Activated naive CD8-positive, alpha-beta T cell (primary cell): ENCODE measurements around the gene DNAAF8.

Experiments
- H3K27ac Mint-ChIP-seq: one replicate; pipeline ENCODE4 v1.8.0; 2021; ENCODE audit warnings: mixed read lengths
- H3K27me3 Mint-ChIP-seq: one replicate; pipeline ENCODE4 v1.8.0; 2021; ENCODE audit warnings: mixed read lengths
- H3K36me3 Mint-ChIP-seq: one replicate; pipeline ENCODE4 v1.8.0; 2021; ENCODE audit warnings: mixed read lengths
- H3K4me1 Mint-ChIP-seq: one replicate; pipeline ENCODE4 v1.8.0; 2021; ENCODE audit warnings: low read depth, mixed read lengths
- H3K4me3 Mint-ChIP-seq: one replicate; pipeline ENCODE4 v1.8.0; 2021; ENCODE audit warnings: mild to moderate bottlenecking, mixed read lengths
- H3K9me3 Mint-ChIP-seq: one replicate; pipeline ENCODE4 v1.8.0; 2021; ENCODE audit warnings: low read depth, mixed read lengths

The DNAAF8 gene

DNA sequence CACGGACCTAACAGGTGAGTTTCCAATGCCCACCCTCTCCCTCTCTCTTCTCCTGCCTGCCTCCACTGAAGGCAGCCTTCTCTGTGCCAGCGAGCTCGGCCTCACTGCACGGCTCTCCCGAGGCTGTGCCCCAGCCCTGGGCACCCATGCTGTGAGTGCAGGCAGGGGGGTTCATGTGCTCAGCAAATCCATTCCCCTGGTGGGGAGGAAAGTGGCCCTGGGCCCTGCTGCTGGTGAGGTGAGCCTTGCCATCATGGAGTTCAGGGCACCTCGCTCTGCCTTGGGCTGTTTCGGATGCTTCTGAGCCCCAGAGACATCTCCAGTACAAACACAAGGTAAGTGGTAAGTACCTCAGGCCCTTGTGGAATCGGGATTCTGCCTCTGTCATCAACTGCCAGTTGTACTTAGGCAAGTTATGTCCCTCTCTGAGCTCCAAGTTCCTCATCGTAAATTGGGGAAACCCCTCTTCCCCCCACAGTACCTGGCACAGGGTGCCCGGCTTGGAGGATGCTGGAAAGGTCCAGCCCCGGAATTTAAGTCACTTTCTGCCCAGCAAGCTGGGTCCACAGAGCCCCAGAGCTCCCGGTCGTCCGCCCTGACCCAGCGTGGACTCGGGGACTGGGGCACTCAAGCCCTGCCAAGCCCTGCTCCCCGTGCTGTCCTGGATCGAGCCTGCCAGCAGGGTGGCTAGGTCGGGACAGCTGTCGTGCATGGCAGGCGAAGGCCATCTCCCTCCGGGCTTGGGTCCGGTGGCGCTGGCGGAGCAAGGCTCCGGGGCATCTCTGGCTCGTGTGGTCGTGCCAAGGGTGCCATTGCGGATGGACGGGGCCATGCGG, 41.7 kb upstream of the DNAAF8 start:
- H3K36me3 Mint-ChIP-seq, result no peaks in the 10 kb centered on the region
- H3K27ac Mint-ChIP-seq, result peak overlapping the region; percentile 83
- H3K27me3 Mint-ChIP-seq, result no peaks in the 10 kb centered on the region
- no peaks in the 10 kb centered on the region for H3K9me3 Mint-ChIP-seq
- peaks cover 14% of the 10 kb centered on the region for H3K4me1 Mint-ChIP-seq
- peak overlapping the region; percentile 84 for H3K4me3 Mint-ChIP-seq

DNA sequence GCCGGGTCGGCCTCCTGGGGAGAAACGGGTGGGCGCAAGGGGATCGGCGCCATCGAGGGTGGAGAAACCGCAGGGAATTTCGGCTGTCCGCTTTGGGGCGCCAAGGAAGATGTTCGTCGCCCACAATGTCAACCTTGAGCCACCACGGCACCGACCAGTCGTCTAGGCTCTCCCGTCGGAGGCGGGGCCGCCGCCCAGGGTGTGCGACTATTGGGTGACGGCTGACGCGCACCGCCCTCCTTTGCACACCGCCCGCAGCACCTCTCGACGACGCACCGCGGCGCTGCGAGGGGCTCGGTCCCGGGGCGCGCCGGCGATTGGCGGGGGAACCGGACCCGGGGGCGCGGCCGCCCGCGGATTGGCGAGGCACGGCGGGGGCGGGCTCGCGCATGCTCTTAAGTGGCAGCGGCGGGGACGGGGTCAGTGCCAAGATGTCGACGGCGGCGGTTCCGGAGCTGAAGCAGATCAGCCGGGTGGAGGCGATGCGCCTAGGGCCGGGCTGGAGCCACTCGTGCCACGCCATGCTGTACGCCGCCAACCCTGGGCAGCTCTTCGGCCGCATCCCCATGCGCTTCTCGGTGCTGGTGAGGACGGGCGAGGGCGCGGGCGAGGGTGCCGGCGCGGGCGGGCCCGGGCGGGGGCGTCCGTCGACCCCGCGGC, 40.9 kb upstream of the DNAAF8 start, which contains the start of gene NUDT16L1:
Gene NUDT16L1, plus strand, starts transcription at position 267 of the 660 bp plus-strand sequence. Its CDS starts 165 bp downstream, at position 432.
- Mint-ChIP-seq H3K9me3 (no peaks in the 10 kb centered on the region), H3K36me3 (no peaks in the 10 kb centered on the region), H3K27ac (peak within 1 kb of the TSS; percentile 83), H3K27me3 (no peaks in the 10 kb centered on the region), H3K4me1 (peaks cover 14% of the 10 kb centered on the region), H3K4me3 (peak within 1 kb of the TSS; percentile 84)

DNA sequence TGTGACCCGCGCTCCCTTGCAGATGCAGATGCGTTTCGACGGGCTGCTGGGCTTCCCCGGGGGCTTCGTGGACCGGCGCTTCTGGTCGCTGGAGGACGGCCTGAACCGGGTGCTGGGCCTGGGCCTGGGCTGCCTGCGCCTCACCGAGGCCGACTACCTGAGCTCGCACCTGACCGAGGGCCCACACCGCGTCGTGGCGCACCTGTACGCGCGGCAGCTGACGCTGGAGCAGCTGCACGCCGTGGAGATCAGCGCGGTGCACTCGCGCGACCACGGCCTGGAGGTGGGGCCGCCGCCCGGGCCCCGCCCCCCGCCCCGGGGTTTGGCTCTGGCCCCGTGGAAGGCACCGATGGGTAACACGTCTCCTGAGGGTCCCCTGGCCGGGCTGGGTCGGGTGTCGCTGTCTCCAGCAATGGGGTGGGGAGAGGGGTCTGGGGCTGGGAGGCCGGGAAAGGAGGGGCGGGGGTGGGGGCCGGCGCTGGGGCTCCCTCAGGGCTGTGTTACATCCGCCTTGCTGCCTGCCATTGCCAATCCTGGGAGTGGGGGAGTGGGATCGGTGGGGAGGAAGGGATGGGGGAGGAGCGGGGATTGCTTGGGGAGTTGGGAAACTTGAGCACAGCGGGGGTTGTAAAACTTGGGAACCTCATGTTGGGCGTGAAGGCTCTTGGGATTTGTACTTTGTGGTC, 40.2 kb upstream of the DNAAF8 start:
- Mint-ChIP-seq H3K9me3 (no peaks in the 10 kb centered on the region), H3K27ac (peak overlapping the region; percentile 41), H3K4me1 (peaks cover 14% of the 10 kb centered on the region), H3K4me3 (peak overlapping the region; percentile 77), H3K27me3 (no peaks in the 10 kb centered on the region), H3K36me3 (no peaks in the 10 kb centered on the region)

DNA sequence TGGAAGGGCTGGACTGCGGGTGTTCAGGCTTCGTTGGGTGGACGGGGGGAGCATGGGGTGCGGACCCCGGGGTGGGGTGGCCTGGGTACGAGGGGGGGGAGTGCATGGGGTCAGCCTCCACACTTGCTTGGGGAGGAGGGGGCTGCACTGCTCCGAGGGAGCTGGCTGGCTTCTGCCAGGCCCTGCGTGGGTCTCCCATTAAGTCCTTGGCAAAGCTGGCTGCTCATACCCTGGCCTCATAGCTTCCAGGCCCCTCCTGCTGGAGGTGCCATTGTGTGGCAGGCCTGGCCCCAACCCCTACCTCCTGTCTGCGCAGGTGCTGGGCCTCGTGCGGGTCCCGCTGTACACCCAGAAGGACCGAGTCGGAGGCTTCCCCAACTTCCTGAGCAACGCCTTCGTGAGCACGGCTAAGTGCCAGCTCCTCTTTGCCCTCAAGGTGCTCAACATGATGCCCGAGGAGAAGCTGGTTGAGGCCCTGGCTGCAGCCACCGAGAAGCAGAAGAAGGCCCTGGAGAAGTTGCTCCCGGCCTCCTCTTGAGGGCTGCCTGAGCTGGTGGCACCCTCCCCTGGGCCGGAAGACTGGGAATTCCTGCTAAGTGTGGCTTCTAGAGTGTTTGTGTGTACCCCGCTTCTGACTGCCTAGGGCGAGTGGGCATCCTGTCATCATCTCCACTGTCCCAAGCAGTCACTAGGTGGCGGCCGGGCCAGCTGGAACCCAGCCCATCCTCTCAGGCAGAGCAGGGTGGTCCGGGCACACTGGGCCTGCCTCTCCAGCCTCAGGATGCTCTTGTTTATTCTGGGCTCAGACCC, 39.5 kb upstream of the DNAAF8 start:
- H3K9me3 Mint-ChIP-seq, result no peaks in the 10 kb centered on the region
- peak overlapping the region; percentile 54 for H3K27ac Mint-ChIP-seq
- H3K36me3 Mint-ChIP-seq, result no peaks in the 10 kb centered on the region
- H3K4me1 Mint-ChIP-seq, result peaks cover 18% of the 10 kb centered on the region
- no peaks in the 10 kb centered on the region for H3K27me3 Mint-ChIP-seq
- peak overlapping the region; percentile 77 for H3K4me3 Mint-ChIP-seq

DNA sequence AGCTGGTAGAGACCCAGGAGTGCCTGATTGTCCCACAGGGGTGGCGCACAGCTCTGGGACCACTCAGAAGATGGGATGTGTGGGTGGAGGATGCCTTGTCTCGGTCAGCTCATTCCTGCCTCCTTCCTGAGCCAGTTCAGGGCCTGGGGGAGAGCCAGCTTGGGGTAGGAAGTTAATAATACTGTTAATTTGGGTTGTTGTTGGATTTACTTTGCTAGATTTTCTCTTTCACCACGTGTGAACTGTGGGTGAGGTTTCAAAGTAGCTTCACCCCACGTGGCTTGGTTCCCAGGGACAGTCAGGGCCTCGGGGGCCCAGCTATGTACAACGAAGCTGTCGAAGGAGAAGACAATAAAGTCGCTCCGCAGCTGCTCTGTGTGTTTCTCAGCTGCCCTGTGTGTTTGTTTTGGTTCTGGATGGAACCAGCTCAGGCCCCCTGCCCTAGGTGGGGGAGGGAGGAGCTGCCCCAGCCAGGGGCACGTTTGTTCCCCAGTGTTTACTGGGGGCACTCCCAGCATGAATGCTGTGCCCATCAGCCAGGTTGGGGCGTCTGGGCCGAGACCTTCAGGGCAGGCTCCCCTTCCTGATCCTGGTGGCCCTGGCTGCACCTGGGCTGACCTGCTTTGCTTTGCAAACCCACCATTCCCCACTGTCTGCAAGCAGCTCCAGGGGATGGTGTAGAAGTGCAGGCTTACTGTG, 38.7 kb upstream of the DNAAF8 start:
- H3K4me1 Mint-ChIP-seq, result peaks cover 24% of the 10 kb centered on the region
- H3K36me3 Mint-ChIP-seq, result no peaks in the 10 kb centered on the region
- peak overlapping the region; percentile 50 for H3K27ac Mint-ChIP-seq
- H3K27me3 Mint-ChIP-seq, result no peaks in the 10 kb centered on the region
- no peaks in the 10 kb centered on the region for H3K9me3 Mint-ChIP-seq
- peak overlapping the region; percentile 71 for H3K4me3 Mint-ChIP-seq

DNA sequence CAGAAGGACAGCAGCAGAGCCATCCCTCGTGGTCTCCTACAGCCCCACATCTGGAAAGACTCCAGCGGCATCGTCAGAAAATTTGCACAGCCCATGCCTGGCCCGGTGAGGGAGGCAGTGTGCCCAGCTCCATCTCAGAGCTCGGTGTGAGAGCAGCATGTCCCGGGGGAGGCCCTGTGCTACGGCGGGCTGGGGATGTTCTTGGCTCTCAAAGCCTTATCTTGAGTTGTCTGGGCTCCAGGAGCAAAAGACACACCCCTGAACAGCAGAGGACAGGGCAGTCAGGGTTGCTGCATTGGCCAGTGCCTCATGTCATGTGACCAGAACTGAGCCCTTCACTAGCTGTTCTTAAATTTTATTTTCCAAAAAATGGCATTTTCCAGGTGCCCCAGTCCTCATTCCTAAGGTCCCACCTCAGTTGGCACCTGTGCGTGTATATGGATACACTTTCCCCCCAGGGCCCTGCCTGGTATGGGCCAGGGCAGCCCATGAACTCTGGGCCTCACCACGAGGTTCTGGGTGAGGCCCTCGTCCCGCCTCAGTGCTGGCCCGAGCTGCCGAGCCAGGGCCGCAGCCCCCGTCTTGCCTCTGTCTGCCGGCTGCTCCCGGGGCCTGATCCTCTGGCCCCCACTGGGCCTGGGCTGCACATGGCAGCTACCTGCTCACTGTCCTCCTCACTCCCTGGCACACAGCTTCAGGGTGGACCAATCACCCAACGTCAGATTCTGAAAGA, 38.0 kb upstream of the DNAAF8 start:
- no peaks in the 10 kb centered on the region for H3K27me3 Mint-ChIP-seq
- H3K27ac Mint-ChIP-seq, result no peak overlapping the region
- H3K9me3 Mint-ChIP-seq, result no peaks in the 10 kb centered on the region
- H3K36me3 Mint-ChIP-seq, result no peaks in the 10 kb centered on the region
- H3K4me1 Mint-ChIP-seq, result peaks cover 24% of the 10 kb centered on the region
- no peak overlapping the region for H3K4me3 Mint-ChIP-seq

DNA sequence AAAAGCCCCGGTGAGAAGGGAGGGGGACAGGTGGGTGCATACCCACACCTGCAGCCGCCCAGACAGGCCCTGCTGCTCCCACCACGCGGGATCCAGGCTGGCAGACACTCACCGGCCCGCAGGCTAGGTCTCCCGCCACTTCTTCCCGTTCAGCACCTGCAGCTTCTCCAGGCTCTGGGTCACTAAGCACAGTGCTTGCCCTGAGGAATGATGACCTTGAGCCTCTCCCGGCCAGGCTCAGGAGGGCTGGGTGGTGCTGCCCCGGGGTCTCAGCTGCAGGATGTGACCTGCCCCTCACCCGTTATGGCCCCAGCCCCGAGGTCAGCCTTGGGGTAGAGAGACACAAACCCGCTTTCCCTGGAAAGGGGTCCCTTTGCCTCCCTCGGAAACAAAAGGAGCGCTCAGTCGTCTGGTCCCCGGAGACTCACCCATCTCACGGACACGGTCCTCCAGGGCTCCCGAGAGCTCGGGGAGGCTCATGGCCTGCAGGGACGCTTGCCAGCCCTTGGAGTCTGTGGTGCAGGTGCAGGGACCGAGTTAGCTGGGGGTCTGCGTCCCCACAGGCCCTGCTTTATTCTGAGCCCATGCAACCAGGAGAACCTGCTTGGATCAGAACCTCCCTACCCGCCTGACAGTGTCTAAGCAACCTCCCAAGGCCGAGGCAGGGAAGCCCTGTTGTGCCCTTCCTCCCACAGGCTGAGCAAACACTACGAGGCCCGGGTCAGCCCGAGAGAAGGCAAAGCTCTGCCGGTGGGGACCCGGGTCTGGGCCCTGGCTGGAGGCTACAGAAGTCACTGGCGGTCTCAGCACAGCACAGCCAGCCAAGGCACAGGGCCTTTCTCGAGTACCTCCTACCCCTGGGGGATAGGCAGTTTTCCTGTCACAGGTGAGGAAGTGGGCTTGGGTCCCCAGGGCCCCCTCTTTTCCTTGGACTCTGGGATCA, 37.2 kb upstream of the DNAAF8 start:
- Mint-ChIP-seq H3K4me3 (no peak overlapping the region), H3K4me1 (peaks cover 24% of the 10 kb centered on the region), H3K9me3 (no peaks in the 10 kb centered on the region), H3K27ac (no peak overlapping the region), H3K36me3 (no peaks in the 10 kb centered on the region), H3K27me3 (no peaks in the 10 kb centered on the region)

DNA sequence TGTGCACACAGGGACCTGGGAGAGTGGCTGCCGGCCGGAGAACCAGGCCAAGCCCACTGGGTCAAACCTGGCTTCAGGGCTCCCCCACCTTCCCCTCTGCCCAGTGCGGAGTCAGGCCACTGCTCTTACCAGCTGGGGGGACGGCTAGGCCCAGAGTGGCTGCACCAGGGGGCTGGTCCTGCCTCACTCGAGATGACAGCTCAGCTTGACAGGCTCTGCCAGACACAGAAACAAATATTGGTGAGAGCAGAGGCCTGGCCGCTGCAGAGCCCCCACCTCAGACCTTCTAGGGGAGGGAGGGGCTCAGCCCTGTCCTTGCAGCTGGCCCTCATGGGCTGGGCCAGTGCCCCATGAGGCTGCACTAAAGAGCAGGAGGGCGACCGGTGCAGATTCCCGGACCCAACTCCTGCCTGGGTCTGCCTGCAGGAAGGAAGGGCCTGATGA, 36.5 kb upstream of the DNAAF8 start:
- Mint-ChIP-seq H3K27ac (no peak overlapping the region), H3K27me3 (no peaks in the 10 kb centered on the region), H3K4me3 (no peak overlapping the region), H3K4me1 (peaks cover 19% of the 10 kb centered on the region), H3K9me3 (no peaks in the 10 kb centered on the region), H3K36me3 (no peaks in the 10 kb centered on the region)

DNA sequence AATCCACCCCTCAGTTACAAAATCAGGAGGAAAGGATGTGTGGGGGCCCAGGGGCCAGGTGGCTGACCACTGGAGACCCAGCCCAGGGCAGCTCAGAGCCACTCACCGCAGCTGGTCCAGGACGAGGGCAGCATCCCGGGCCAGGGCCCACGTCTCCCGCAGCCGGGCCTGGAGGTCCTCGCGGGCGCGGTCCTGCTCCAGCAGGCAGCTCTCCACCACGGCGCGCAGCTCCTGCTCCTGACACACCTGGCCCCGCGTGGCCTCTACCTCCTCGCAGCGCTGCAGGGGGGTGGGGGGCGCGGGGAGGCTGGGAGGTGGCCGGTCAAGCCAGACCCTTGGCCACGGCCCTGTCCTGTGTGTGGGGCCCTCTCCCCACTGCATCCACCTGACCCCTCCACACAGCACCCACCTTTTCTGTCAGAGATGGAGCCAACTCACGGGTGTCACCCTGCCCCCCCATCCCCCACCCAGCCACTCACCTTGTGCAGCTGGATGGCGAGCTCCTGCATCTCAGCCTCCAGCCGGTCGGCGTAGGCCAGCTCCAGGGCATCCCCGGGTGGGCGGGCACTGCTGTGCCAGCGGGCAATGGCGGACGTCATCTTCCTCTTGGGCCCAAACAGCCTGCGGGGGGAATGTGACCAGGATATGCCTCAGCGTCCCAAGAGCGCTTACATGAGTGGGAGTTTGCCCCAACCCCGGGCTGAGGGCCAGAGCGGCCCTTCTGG, 35.9 kb upstream of the DNAAF8 start:
- H3K27me3 Mint-ChIP-seq, result no peaks in the 10 kb centered on the region

DNA sequence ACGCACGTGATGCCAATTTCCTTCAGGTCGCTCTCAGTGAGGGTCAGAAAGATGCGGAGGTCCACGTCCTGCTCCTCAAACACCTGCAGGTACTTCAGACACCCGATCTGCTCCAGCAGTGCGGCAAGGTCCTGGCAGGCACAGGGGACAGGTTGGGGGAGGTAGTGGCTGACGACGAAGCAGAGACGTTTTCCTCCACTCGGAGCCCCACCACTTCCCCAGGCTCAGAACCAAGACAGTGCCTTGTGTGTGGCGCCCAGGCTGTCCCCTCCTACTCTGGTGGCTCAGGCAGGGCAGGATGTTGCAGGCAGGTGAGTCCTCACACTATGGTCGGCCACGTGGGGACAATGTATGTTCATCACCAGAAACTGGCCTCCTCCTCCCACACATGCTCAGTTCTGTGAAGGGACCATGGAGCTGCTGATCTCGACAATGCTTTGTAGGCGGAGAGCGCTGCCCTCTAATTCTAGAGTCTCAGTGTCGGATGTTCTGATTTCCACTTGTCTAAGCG, 35.2 kb upstream of the DNAAF8 start:
- Mint-ChIP-seq H3K4me3 (no peak overlapping the region), H3K27ac (no peak overlapping the region)

More for the DNA sequence above, 35.9 kb upstream of the DNAAF8 start:
- Mint-ChIP-seq H3K4me3 (no peak overlapping the region), H3K4me1 (peaks cover 17% of the 10 kb centered on the region), H3K36me3 (no peaks in the 10 kb centered on the region), H3K27ac (no peak overlapping the region), H3K9me3 (no peaks in the 10 kb centered on the region)

DNA sequence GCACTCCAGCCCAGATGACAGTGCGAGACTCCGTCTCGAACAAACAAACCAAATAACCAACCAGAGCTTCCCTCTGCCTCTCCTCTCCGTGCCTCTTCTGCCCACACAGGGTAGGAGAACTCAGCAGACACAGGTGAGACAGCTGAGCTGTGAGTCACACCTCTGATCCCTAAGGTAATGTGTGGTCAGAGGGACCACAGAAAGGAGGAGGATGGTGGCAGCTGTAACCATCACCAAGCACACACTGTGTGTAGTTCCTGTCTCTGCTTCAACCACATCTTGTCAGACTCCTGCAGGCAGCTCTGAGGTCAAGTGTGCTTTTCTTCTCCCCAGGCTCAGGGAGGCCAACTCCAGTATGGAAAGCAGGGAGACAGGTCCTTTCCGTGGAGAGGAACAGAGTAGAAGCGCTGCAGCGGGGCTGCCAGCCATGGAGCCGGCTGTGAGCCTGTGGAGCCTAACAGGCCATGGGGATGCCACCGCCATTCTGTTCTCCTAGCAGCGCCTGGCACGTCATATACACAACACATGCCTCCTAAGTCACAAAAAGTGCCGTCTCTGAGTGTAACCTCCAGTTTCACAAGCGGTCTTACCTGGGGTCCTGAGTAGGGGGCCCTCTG, 33.8 kb upstream of the DNAAF8 start:
- peaks cover 12% of the 10 kb centered on the region for H3K4me1 Mint-ChIP-seq
- no peaks in the 10 kb centered on the region for H3K27me3 Mint-ChIP-seq
- no peaks in the 10 kb centered on the region for H3K9me3 Mint-ChIP-seq
- no peaks in the 10 kb centered on the region for H3K36me3 Mint-ChIP-seq
- no peak overlapping the region for H3K27ac Mint-ChIP-seq
- no peak overlapping the region for H3K4me3 Mint-ChIP-seq

More for the DNA sequence above, 35.2 kb upstream of the DNAAF8 start:
- Mint-ChIP-seq H3K36me3 (no peaks in the 10 kb centered on the region), H3K4me1 (peaks cover 17% of the 10 kb centered on the region), H3K9me3 (no peaks in the 10 kb centered on the region), H3K27me3 (no peaks in the 10 kb centered on the region)
